ENCODE measurements around the gene LRP4. TPM values are rescaled to one million over a fixed set of nuclear protein-coding genes. Genes with fewer than 3 reads are reported as not detected.

LRP4 gene
- polyA plus RNA-seq, 1 donor (not counting 4 experiments of a cell fraction or from before 2014, with no cell fraction given): 3.4 TPM

- Histone ChIP-seq H3K79me2 (ENCODE audit: control insufficient read depth, insufficient read depth, low read length) (no peaks in the 10 kb centered on the region), H3K9me3 (ENCODE audit: control insufficient read depth, low read depth, low read length) (no peaks in the 10 kb centered on the region), H3K27me3 (ENCODE audit: control insufficient read depth, extremely low read depth, insufficient read depth, low read length) (no peaks in the 10 kb centered on the region), H2AFZ (ENCODE audit: control insufficient read depth, low read length) (no peak overlapping the region), H3K9ac (ENCODE audit: control insufficient read depth, extremely low read depth, insufficient read depth, low read length) (no peak overlapping the region), H3K27ac (ENCODE audit: control insufficient read depth, insufficient read depth, low read length) (no peak overlapping the region), H3K9me1 (ENCODE audit: control insufficient read depth, extremely low read depth, insufficient read depth, low read length) (no peaks in the 10 kb centered on the region), H3K4me2 (ENCODE audit: control insufficient read depth, extremely low read depth, insufficient read depth, low read depth, low read length) (no peak overlapping the region), H4K20me1 (ENCODE audit: control insufficient read depth, extremely low read depth, insufficient read depth, low read length) (no peaks in the 10 kb centered on the region), H3K4me3 (ENCODE audit: control insufficient read depth in 2 of 3, extremely low read depth in 1 of 3, insufficient read depth in 2 of 3, low read depth in 1 of 3, low read length in 3 of 3) (no peak overlapping the region), H3K4me1 (ENCODE audit: control insufficient read depth, extremely low read depth, insufficient read depth, low read length) (no peaks in the 10 kb centered on the region), H3K36me3 (ENCODE audit: control insufficient read depth in 2 of 2, extremely low read depth in 1 of 2, insufficient read depth in 2 of 2, low read length in 2 of 2) (peaks cover 5 to 10% of the 10 kb centered on the region in 2 experiments)
- TF ChIP-seq, protein P1, sequence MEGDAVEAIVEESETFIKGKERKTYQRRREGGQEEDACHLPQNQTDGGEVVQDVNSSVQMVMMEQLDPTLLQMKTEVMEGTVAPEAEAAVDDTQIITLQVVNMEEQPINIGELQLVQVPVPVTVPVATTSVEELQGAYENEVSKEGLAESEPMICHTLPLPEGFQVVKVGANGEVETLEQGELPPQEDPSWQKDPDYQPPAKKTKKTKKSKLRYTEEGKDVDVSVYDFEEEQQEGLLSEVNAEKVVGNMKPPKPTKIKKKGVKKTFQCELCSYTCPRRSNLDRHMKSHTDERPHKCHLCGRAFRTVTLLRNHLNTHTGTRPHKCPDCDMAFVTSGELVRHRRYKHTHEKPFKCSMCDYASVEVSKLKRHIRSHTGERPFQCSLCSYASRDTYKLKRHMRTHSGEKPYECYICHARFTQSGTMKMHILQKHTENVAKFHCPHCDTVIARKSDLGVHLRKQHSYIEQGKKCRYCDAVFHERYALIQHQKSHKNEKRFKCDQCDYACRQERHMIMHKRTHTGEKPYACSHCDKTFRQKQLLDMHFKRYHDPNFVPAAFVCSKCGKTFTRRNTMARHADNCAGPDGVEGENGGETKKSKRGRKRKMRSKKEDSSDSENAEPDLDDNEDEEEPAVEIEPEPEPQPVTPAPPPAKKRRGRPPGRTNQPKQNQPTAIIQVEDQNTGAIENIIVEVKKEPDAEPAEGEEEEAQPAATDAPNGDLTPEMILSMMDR (optimal IDR thresholded peaks at IDR 0.05 in 1 of 3, IDR thresholded peaks at IDR 0.05 in 1 of 3, conservative IDR thresholded peaks at IDR 0.05 in 1 of 3; ENCODE audit: extremely low read depth in 1 of 3, insufficient read depth in 2 of 3, low read length in 3 of 3): no peak
- TF ChIP-seq EZH2 (IDR thresholded peaks at IDR 0.05; ENCODE audit: low read length): no peak
- FAIRE-seq: no peak
- DNase-seq (ENCODE audit: low read depth, low spot score): no peak
- dilution Hi-C loops (cut with MboI; ENCODE audit: extremely low pct_ligation_motif_present, low sequenced_read_pairs): no loop called here
Measured at GRCh38 chr11:46886211-46886610, 32.1 kb downstream of the LRP4 start.

DNA sequence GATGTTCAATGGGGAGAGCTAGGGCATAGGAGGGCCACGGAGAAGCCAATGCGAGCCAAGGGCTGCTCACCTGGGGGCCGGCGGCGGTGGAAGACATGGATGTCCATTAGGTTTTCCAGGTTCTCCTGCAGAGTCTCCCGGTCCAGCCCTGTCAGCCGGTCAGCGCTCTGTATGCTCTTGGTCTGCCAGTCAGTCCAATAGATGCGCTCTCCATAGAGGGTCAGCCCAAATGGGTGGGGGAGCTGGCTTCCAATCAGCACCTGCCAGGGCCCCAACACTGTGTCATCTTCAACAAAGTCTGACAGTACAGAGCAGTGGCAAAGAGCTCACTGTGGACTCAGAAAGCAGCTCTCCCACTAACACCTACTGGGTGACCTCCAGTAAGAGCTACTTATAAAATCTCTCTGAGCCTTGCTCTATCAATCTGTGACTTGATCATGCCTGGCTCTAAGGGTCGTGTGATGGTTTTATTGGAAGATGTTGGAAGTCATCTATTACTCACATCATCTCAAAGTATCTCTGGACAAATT is 39.2 kb downstream of the LRP4 start:
- Histone ChIP-seq H3K36me3 (ENCODE audit: control insufficient read depth in 2 of 2, extremely low read depth in 1 of 2, insufficient read depth in 2 of 2, low read length in 2 of 2) (peaks cover 2 to 4% of the 10 kb centered on the region in 2 experiments), H3K4me3 (ENCODE audit: control insufficient read depth in 2 of 3, extremely low read depth in 1 of 3, insufficient read depth in 2 of 3, low read depth in 1 of 3, low read length in 3 of 3) (no peak overlapping the region), H3K9me3 (ENCODE audit: control insufficient read depth, low read depth, low read length) (no peaks in the 10 kb centered on the region), H3K9ac (ENCODE audit: control insufficient read depth, extremely low read depth, insufficient read depth, low read length) (no peak overlapping the region), H3K4me2 (ENCODE audit: control insufficient read depth, extremely low read depth, insufficient read depth, low read depth, low read length) (no peak overlapping the region), H3K79me2 (ENCODE audit: control insufficient read depth, insufficient read depth, low read length) (no peaks in the 10 kb centered on the region), H3K4me1 (ENCODE audit: control insufficient read depth, extremely low read depth, insufficient read depth, low read length) (no peaks in the 10 kb centered on the region), H3K27me3 (ENCODE audit: control insufficient read depth, extremely low read depth, insufficient read depth, low read length) (no peaks in the 10 kb centered on the region), H3K27ac (ENCODE audit: control insufficient read depth, insufficient read depth, low read length) (no peak overlapping the region), H2AFZ (ENCODE audit: control insufficient read depth, low read length) (no peak overlapping the region), H4K20me1 (ENCODE audit: control insufficient read depth, extremely low read depth, insufficient read depth, low read length) (no peaks in the 10 kb centered on the region), H3K9me1 (ENCODE audit: control insufficient read depth, extremely low read depth, insufficient read depth, low read length) (no peaks in the 10 kb centered on the region)
- dilution Hi-C loops (cut with MboI; ENCODE audit: extremely low pct_ligation_motif_present, low sequenced_read_pairs): no loop called here
- TF ChIP-seq EZH2 (IDR thresholded peaks at IDR 0.05; ENCODE audit: low read length): no peak
- TF ChIP-seq, protein P1 (optimal IDR thresholded peaks at IDR 0.05 in 1 of 3, IDR thresholded peaks at IDR 0.05 in 1 of 3, conservative IDR thresholded peaks at IDR 0.05 in 1 of 3; ENCODE audit: extremely low read depth in 1 of 3, insufficient read depth in 2 of 3, low read length in 3 of 3): no peak
- FAIRE-seq (no peak), DNase-seq (ENCODE audit: low read depth, low spot score) (no peak)

Data from keratinocyte (primary cell).